HEK293 (cell line): ENCODE results near the gene DRC7.

ENCODE experiments used
- CTCF ChIA-PET: fragments of 350-600 bp; formaldehyde crosslinking; extraction: SDS; loops from one replicate; lab custom pipeline; 2021; ENCODE audit warnings: antibody characterized with exemption; lab: Yijun Ruan, JAX
- POLR2A ChIA-PET: fragments of 300-600 bp; formaldehyde crosslinking; extraction: SDS; loops from one replicate; lab custom pipeline; 2020; ENCODE audit warnings: antibody characterized with exemption, inconsistent platforms; lab: Yijun Ruan, JAX
- H3K27ac ChIP-seq: fragments of 200-500 bp; sonication (Bioruptor generic); 2 replicates; pipeline ENCODE4 v1.5.1; 2014; ENCODE audit warnings: low read depth, low read length, control low read depth, inconsistent platforms; ENCODE audit errors: extremely low read depth
- H3K36me3 ChIP-seq, 2 experiments: fragments of 200-500 bp in 1 of 2; sonication (Bioruptor generic) in 1 of 2; 1 replicate in 1 of 2; 2 replicates in 1 of 2; pipeline ENCODE4 v1.5.1; 2014 to 2017; ENCODE audit warnings: inconsistent platforms in 2 of 2, low read length in 2 of 2; ENCODE audit not compliant: control insufficient read depth in 2 of 2, insufficient read depth in 1 of 2
- H3K4me1 ChIP-seq: fragments of 200-500 bp; sonication (Bioruptor generic); 2 replicates; pipeline ENCODE4 v1.5.1; 2014; ENCODE audit warnings: mild to moderate bottlenecking, low read length, inconsistent platforms; ENCODE audit not compliant: control insufficient read depth, insufficient read depth
- H3K4me3 ChIP-seq: 2 replicates; pipeline ENCODE4 v1.5.1; 2011; ENCODE audit warnings: low read depth, mild to moderate bottlenecking, control low read depth, low read length, moderate library complexity
- H3K9me3 ChIP-seq: fragments of 200-500 bp; sonication (Bioruptor generic); 2 replicates; pipeline ENCODE4 v1.5.1; 2014; ENCODE audit warnings: low read depth, low read length, inconsistent platforms; ENCODE audit not compliant: control insufficient read depth, insufficient read depth
- KLF16 ChIP-seq: fragments of 450-650 bp; formaldehyde crosslinking; IDR thresholded peaks from 2 replicates; pipeline ENCODE4 v1.5.1; 2017; ENCODE audit warnings: missing biosample characterization, missing genetic modification characterization
- MEIS1 ChIP-seq: sonication (generic); formaldehyde crosslinking; IDR thresholded peaks from 2 replicates; pipeline ENCODE4 v1.8.1; 2022; ENCODE audit warnings: missing genetic modification reagents, mild to moderate bottlenecking, borderline replicate concordance
- YY1 ChIP-seq: fragments of 450-650 bp; formaldehyde crosslinking; IDR thresholded peaks from 2 replicates; pipeline ENCODE4 v1.5.1; 2018; ENCODE audit warnings: missing biosample characterization, missing genetic modification characterization
- ZBTB17 ChIP-seq: fragments of 450-650 bp; formaldehyde crosslinking; IDR thresholded peaks from 2 replicates; pipeline ENCODE4 v1.5.1; 2016; ENCODE audit warnings: missing biosample characterization, missing genetic modification characterization
- ZBTB20 ChIP-seq: fragments of 450-650 bp; formaldehyde crosslinking; IDR thresholded peaks from 2 replicates; pipeline ENCODE4 v1.5.1; 2016; ENCODE audit warnings: missing biosample characterization, missing genetic modification characterization
- ZNF157 ChIP-seq: fragments of 450-650 bp; formaldehyde crosslinking; IDR thresholded peaks from 2 replicates; pipeline ENCODE4 v1.5.1; 2016; ENCODE audit warnings: missing biosample characterization, missing genetic modification characterization
- ZNF2 ChIP-seq: fragments of 450-650 bp; formaldehyde crosslinking; IDR thresholded peaks from 2 replicates; pipeline ENCODE4 v1.5.1; 2016; ENCODE audit warnings: missing biosample characterization, missing genetic modification characterization
- ZNF311 ChIP-seq: fragments of 450-650 bp; formaldehyde crosslinking; IDR thresholded peaks from 2 replicates; pipeline ENCODE4 v1.5.1; 2017; ENCODE audit warnings: missing biosample characterization, missing genetic modification characterization, borderline replicate concordance
- ZNF391 ChIP-seq: fragments of 450-650 bp; formaldehyde crosslinking; IDR thresholded peaks from 2 replicates; pipeline ENCODE4 v1.5.1; 2016; ENCODE audit warnings: low read depth, missing biosample characterization, missing genetic modification characterization, borderline replicate concordance
- ZNF416 ChIP-seq: fragments of 450-650 bp; formaldehyde crosslinking; IDR thresholded peaks from 2 replicates; pipeline ENCODE4 v1.5.1; 2016; ENCODE audit warnings: missing biosample characterization, missing genetic modification characterization
- ZNF585B ChIP-seq: fragments of 450-650 bp; formaldehyde crosslinking; IDR thresholded peaks from 2 replicates; pipeline ENCODE4 v1.5.1; 2016; ENCODE audit warnings: missing biosample characterization, missing genetic modification characterization
- ZNF623 ChIP-seq: fragments of 450-650 bp; formaldehyde crosslinking; IDR thresholded peaks from 2 replicates; pipeline ENCODE4 v1.5.1; 2016; ENCODE audit warnings: missing biosample characterization, missing genetic modification characterization
- ZNF660 ChIP-seq: fragments of 450-650 bp; IDR thresholded peaks from 2 replicates; pipeline ENCODE4 v1.5.1; 2018; ENCODE audit warnings: missing biosample characterization, mild to moderate bottlenecking, missing genetic modification characterization
- TF ChIP-seq, protein P1 (sequence below): fragments of 450-650 bp; IDR thresholded peaks from 2 replicates; pipeline ENCODE4 v1.5.1; 2018; ENCODE audit warnings: missing biosample characterization, missing genetic modification characterization
- TF ChIP-seq, protein P2 (sequence below): fragments of 450-650 bp; formaldehyde crosslinking; IDR thresholded peaks from 2 replicates; pipeline ENCODE4 v1.5.1; 2016; ENCODE audit warnings: missing biosample characterization, missing genetic modification characterization, low read depth
- TF ChIP-seq, protein P3 (sequence below): fragments of 450-650 bp; formaldehyde crosslinking; IDR thresholded peaks from 2 replicates; pipeline ENCODE4 v1.5.1; 2016; ENCODE audit warnings: missing biosample characterization, missing genetic modification characterization

Gene DRC7

DNA sequence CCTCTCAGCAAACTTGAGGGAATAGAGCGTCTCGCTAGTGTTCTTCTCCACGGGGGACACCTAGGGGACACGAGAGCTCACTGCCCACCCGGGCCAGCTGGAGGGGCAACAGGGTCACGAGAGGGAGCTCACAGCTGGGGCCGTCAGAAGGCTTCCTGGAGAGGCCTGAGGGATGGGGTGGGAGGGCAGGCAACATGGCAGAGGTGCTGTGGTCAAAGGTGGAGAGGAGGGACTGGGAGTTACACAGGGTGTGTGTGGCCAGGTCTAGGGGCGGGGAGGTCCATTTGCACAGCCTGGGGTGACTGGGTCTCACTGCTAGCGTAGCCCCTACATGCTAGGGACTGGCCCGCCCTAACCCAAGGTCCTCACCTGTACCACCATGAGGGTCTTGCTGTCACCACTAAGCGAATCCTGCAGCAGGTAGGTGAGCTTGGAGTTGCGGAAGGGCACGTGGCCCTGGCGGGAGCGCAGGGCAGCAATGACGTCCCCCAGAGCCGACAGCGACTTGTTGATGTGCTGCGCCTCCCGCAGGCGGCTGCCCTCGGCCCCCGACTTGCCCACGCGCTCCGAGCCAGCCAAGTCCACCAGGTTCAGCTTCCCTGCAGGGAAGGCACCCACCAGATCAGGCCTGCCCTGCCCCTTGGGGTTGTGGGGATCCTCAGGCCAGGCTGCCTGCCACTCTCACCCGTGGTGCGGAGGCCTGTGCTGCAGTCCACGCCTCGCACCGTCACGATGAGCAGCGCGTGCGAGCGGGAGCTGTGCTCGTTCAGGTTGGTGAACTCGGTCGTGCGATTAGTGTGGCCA lies 66.0 kb downstream of the DRC7 start:
- TF ChIP-seq ZNF416 (tag by site-specific recombination) (no peak), ZNF311 (no peak), ZBTB17 (tag by site-specific recombination) (no peak), KLF16 (tag by site-specific recombination) (no peak), ZBTB20 (tag by site-specific recombination) (no peak), YY1 (tag by site-specific recombination) (no peak), MEIS1 (CRISPR knock-in tag) (no peak), ZNF660 (tag by site-specific recombination) (no peak), ZNF157 (tag by site-specific recombination) (no peak)
- TF ChIP-seq, protein P1, sequence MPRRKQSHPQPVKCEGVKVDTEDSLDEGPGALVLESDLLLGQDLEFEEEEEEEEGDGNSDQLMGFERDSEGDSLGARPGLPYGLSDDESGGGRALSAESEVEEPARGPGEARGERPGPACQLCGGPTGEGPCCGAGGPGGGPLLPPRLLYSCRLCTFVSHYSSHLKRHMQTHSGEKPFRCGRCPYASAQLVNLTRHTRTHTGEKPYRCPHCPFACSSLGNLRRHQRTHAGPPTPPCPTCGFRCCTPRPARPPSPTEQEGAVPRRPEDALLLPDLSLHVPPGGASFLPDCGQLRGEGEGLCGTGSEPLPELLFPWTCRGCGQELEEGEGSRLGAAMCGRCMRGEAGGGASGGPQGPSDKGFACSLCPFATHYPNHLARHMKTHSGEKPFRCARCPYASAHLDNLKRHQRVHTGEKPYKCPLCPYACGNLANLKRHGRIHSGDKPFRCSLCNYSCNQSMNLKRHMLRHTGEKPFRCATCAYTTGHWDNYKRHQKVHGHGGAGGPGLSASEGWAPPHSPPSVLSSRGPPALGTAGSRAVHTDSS, result no peak
- TF ChIP-seq, protein P2, sequence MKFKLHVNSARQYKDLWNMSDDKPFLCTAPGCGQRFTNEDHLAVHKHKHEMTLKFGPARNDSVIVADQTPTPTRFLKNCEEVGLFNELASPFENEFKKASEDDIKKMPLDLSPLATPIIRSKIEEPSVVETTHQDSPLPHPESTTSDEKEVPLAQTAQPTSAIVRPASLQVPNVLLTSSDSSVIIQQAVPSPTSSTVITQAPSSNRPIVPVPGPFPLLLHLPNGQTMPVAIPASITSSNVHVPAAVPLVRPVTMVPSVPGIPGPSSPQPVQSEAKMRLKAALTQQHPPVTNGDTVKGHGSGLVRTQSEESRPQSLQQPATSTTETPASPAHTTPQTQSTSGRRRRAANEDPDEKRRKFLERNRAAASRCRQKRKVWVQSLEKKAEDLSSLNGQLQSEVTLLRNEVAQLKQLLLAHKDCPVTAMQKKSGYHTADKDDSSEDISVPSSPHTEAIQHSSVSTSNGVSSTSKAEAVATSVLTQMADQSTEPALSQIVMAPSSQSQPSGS (tag by site-specific recombination), result no peak
- CTCF ChIA-PET, result interaction anchor here (0.6 to 3.0 kb wide), 4 partner anchors 103 to 361 kb away, joined by 3 to 14 read pairs (median 4); no protein-coding TSS in a partner anchor
- Histone ChIP-seq H3K36me3 (peaks cover 0 to 49% of the 10 kb centered on the region in 2 experiments; a peak in 1 of 3 replicates), H3K27ac (no peak overlapping the region), H3K4me3 (no peak overlapping the region), H3K9me3 (no peaks in the 10 kb centered on the region), H3K4me1 (peaks cover 4% of the 10 kb centered on the region)
- POLR2A ChIA-PET, result interaction anchor here (0.5 to 1.6 kb wide), 2 partner anchors 24 to 48 kb away, joined by 3 to 5 read pairs; partner anchors contain the start of gene KATNB1

DNA sequence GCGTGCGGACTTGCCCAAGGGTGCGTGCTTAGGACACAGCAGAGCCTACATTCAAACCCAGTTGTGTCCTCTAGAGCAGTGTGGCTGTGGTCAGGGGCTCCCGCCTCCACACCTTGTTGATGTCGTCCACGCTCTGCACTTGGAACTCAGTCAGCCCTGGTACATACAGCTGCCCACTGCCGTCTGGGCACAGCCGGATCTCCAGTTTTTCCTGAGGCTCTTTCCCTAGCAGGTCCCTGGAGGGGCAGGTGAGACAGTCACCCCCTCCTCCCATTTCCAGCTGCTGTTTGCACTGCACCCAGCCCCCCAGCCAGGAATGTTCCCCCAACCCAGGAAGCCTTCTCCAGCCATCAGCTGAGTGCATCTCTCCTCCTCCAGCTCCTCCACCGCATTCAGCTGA lies 66.7 kb downstream of the DRC7 start:
- ChIA-PET POLR2A (interaction anchor here (0.5 to 1.6 kb wide), 2 partner anchors 25 to 47 kb away, joined by 3 to 5 read pairs; partner anchors contain the start of gene KATNB1), CTCF (interaction anchor here (3.0 kb wide), 1 partner anchor 103 kb away, joined by 14 read pairs; no protein-coding TSS in a partner anchor)
- Histone ChIP-seq H3K4me3 (no peak overlapping the region), H3K9me3 (no peaks in the 10 kb centered on the region), H3K36me3 (peaks cover 0 to 42% of the 10 kb centered on the region in 2 experiments; a peak in 1 of 3 replicates), H3K27ac (no peak overlapping the region), H3K4me1 (peaks cover 4% of the 10 kb centered on the region)
- TF ChIP-seq ZNF585B (tag by site-specific recombination), result no peak
- no peak for TF ChIP-seq ZNF623 (tag by site-specific recombination)
- TF ChIP-seq ZNF391 (tag by site-specific recombination), result no peak
- TF ChIP-seq, protein P3, sequence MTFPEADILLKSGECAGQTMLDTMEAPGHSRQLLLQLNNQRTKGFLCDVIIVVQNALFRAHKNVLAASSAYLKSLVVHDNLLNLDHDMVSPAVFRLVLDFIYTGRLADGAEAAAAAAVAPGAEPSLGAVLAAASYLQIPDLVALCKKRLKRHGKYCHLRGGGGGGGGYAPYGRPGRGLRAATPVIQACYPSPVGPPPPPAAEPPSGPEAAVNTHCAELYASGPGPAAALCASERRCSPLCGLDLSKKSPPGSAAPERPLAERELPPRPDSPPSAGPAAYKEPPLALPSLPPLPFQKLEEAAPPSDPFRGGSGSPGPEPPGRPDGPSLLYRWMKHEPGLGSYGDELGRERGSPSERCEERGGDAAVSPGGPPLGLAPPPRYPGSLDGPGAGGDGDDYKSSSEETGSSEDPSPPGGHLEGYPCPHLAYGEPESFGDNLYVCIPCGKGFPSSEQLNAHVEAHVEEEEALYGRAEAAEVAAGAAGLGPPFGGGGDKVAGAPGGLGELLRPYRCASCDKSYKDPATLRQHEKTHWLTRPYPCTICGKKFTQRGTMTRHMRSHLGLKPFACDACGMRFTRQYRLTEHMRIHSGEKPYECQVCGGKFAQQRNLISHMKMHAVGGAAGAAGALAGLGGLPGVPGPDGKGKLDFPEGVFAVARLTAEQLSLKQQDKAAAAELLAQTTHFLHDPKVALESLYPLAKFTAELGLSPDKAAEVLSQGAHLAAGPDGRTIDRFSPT (tag by site-specific recombination), result 0 out of 2 replicates have a peak, but pooled peaks have one; percentile 13
- TF ChIP-seq ZNF2 (tag by site-specific recombination), result no peak
